Activated gamma-delta T cell treated with Interleukin-2 at 50 U/mL for 16 hours (primary cell): ENCODE data around the gene CNGA3.
A peak's percentile ranks its signal among the peaks of the same experiment; 100 is the strongest.
"Not testable (repeated sequence)": the region's sequence is repeated elsewhere in the genome, so short reads cannot be mapped to it uniquely, and the experiment has no call there.

Source experiments
- DNase-seq: peaks from one replicate; pipeline ENCODE4 v3.0.0-alpha.2; 2020

CNGA3 gene

DNA sequence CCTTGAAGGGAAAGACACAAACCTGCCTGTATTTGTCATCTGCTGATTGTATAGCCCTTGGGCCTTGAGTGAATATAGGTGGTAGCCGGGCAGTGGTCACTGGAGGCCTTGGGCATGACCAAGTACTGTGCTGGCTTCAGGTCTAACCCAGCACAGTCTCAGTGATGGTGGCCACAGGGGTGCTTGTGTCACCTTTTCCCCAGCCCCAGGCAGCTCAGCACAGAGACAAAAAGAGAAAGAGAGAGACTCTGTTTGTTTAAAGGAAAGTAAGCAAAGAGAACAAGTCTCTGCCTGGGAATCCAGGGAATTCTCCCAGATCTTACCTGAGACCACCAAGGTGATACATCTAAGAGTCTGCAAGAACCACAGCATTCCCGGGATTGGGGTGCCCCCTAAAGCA, 59.0 kb downstream of the CNGA3 start:
- DNase-seq, result no peak

DNA sequence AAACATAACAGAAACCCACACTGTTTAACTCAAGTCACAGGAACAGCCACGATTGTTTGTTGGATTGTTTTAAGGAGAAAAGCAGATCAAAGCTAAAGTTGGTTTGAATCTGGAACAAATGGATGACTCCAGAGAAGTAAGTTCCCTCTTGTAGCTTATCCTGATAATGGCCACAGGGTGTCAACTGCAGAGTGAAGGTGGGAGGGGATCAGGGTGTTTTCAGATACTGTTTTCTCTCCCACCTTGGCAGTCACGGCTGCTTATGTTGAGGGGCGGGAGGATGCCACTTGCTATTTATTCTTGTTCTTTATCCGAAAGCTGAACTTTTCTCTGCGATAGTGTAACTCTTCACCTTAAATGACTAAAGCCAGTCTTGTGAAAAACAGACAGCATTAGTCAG, 61.9 kb downstream of the CNGA3 start:
- no peak for DNase-seq

DNA sequence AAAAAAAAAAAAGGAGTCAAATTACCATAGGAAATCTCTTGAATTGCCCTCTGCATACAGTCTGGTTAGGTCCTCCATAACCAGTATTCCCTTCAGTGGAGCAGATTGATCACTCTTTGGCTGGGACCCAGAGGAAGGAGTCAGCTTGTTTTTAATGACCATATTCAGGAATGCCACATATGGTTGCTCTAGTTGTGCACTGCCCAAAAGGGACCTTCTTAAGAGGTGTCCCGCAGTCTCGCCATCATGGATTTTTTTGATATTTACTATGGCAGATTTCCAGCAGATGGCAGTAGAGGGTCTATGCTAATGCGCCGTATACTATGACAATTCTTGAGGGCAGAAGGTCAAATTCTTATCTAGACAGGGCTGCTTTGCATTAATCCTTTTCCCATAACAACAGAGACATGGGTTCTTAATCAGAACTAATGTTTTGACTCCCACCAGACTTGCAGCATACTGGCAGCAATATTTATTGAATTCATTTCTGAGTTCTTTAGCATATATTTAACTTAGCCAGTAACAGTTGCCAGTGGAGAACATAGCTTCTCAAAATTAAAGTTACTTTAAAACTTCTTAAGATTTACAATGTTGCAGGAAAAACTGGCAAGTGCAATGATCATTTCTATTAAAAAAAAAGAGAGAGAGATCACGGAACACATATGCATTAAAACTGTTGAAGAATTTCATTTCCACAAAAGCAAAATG, 66.6 kb downstream of the CNGA3 start:
- DNase-seq, result peak; percentile 50

- not testable (repeated sequence) for DNase-seq
Observed at GRCh38 chr2:98414246-98414645, 68.0 kb downstream of the CNGA3 start.

- not testable (repeated sequence) for DNase-seq
Observed at GRCh38 chr2:98415719-98416248, 69.5 kb downstream of the CNGA3 start.

GRCh38 chr2:98416383-98417159, 70.3 kb downstream of the CNGA3 start:
- no peak for DNase-seq

DNA sequence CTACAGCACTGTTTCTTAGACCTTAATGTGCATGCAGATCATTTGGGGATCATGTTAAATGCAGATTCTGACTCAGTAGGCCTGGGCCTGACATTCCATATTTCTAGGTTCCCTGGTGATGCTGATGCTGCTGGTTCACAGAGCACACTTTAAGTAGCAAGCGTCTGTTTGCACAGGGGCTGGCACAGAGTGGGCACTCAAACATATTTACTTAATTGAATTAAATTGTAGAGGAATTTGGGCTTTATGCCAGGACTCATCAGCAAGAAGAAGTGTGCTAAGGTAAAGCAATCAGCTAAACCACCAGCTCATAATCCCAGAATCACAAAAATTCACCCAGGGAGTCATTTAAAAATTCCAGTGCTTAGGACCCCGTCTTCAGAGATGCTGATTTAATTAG, 73.3 kb downstream of the CNGA3 start:
- DNase-seq, result no peak

- DNase-seq, result no peak
Observed at GRCh38 chr2:98419977-98420725, 73.9 kb downstream of the CNGA3 start.

- DNase-seq, result no peak
Observed at GRCh38 chr2:98422449-98422848, 76.2 kb downstream of the CNGA3 start.

DNA sequence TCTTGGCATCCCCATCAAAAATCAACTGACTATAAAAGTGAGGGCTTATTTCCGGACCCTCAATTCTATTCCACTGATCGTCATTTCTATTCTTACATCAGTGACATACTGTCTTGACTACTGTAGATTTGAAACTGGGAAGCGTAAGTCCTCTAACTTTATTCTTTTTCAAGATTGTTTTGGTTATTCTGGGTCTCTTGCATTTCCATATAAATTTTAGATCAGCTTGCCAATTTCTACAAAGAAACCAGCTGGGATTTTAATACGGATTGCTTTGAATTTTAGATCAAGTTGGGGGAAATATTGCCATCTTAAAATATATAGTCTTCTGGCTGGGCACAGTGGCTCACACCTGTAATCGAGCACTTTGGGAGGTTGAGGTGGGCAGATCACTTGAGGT, 80.5 kb downstream of the CNGA3 start:
- DNase-seq, result no peak

DNA sequence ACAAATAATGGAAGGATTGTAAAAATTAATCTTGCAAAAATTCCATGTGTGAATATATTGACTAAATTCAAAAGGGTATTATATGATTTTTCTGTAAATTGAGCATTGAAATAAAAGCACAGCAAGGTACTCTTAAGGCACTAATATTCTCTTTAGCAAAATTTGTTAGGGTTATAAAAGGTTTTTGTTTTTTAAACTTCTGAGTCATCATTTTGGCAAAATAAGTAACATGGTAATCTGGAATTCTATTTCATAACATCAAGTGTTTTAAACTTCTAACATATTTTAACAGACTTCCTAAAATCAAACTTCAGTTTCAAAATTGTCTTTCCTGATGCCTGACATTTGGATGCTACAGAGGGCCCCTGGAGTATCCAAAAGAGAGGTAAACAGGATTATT, 85.9 kb downstream of the CNGA3 start:
- no peak for DNase-seq

DNA sequence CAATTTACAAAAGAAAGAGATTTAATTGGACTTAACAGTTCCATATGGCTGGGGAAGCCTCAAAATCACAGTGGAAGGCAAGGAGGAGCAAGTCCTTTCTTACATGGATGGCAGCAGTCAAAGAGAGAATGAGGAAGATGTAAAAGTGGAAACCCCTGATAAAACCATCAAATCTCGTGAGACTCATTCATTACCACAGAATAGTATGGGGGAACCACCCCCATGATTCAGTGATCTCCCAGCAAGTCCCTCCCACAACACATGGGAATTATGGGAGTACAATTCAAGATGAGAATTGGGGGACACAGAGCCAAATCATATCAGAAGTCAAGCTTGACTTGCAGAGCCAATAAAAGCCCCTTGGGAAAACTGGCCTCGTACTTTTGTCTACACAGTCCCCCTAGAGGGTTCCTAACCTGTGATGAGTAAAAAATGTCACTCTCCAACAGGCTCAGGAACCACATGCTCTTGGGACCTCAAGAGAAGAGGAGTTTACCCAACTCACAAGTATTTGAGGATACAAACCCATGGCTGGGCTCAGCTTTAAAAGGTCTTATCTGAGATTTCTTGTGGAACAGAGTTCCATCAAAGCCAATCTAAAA, 87.2 kb downstream of the CNGA3 start:
- no peak for DNase-seq

DNA sequence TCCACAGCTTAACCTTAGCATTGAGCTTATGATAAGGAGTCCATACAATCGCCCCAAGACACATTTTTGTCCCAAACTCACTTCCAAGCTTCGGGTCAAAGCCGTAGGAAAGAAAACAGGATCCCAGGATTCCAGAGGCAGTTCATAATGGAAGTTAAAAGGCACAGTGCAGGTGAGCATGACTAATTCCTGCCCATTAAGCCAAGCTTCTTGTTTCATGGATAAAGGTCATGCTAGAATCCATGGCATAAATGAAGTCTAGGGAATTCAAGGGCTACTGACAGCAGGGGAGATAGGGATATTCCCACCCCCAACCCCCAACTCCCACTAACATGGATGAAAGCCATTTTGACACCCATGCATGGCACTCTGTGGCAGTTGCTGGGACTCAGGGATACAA, 88.2 kb downstream of the CNGA3 start:
- no peak for DNase-seq

DNA sequence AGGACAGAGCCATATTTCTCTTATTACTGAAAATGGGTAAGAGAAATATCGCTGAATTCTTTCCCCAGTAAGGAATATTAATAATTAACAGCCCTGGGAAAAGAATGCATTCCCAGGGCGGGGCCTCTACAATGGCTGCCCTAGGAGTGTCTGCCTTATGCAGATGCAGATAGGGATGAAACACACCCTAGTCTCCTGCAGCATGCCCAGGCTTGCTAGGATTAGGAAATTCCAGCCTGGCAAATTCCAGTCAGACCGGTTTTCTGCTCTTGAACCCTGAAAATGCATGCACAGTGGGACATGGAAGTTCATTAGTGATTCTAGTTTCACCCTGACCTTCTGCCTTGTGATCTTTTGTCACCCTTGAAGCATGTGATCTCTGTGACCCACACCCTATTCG, 89.4 kb downstream of the CNGA3 start:
- DNase-seq, result not testable (repeated sequence)

GRCh38 chr2:98436734-98437133, 90.5 kb downstream of the CNGA3 start:
- no peak for DNase-seq

DNA sequence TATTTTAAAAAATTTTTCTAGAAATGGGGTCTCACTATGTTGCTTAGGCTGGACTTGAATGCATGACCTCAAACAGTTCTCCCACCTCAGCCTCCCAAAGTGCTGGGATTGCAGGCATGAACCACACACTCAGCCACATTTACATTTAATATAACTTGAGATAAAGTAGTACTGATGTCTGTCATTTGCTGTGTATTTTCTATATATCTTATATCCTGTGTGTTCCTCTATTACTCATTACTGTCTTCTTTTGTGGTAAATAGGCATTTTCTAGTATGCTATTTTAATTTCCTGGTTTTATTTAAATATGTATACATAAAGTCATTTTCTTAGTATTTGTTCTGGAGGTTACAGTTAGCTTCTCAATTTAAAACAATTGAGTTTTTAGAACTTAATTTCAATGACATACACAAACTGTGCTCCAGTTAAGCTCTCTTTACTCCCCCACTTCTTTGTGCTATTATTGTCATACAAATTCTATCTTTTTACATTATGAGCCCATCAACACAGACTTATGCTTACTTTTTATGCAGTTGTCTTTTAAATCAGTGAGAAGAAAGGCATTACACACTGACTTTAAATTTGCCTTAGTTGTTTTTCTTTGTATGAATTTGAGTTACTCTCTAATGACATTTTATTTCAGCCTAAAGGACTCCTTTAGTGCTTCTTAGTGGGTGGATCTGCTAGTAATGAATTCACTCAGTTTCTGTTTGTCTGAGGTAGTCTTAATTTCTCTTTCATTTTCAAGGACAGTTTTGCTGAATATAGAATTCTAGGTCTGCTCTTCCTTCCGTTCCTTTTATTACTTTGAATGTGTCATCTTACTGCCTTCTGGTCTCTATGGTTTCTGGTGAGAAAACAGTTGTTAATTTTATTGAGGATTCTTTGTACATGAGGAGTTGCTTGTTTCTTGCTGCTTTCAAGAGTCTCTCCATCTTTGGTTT, 92.2 kb downstream of the CNGA3 start:
- no peak for DNase-seq

DNA sequence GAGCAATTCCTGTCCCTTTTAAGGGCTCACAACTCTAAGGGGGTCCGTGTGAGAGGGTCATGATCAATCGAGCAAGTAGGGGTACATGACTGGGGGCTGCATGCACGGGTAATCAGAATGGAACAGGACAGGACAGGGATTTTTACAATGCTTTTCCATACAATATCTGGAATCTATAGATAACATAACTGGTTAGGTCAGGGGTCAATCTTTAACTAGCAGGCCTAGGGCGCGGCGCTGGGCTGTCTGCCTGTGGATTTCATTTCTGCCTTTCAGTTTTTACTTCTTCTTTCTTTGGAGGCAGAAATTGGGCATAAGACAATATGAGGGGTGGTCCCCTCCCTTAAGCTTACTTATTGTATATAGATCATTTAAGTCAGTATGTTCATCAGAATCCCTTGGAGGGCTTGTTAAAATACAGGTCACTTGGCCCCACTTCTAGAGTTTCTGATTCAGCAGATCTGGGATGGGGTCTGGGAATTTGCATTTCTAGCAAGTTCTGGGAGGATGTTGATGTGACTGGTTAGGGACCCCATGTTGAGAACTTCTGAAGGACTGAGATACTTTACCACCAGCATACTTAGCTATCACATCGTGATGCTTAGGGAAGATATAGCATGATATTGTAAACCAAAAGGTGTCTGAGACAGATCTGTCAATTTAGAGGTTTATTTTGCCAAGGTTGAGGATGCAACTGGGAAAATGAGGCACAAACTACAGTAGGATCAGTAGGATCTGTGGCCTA, 95.6 kb downstream of the CNGA3 start:
- DNase-seq, result no peak

DNA sequence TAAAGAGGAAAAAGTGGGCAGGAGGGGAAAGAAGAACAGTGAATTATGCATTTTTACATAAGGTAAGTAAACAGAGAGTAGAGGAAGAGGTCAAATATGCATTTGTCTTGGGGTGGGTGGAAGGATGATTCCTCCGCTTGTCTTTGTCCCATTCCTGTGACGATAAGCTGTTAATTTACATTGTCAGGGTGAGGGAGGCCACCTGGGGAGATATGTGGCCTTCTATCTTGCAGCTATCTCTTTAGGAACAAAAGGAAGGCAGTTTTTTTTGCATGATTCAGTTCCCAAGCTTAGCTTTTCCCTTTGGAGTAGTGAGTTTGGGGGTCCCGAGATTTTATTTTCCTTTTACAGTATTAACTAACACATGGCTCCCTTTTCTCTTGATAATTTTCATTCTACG, 96.2 kb downstream of the CNGA3 start:
- DNase-seq, result no peak

- DNase-seq, result peak; percentile 73
Observed at GRCh38 chr2:98444436-98445176, 98.3 kb downstream of the CNGA3 start, which contains the start of gene INPP4A. Gene INPP4A (plus strand): TSS chr2:98444858. CDS start chr2:98520049, 75,191 bp downstream.

DNA sequence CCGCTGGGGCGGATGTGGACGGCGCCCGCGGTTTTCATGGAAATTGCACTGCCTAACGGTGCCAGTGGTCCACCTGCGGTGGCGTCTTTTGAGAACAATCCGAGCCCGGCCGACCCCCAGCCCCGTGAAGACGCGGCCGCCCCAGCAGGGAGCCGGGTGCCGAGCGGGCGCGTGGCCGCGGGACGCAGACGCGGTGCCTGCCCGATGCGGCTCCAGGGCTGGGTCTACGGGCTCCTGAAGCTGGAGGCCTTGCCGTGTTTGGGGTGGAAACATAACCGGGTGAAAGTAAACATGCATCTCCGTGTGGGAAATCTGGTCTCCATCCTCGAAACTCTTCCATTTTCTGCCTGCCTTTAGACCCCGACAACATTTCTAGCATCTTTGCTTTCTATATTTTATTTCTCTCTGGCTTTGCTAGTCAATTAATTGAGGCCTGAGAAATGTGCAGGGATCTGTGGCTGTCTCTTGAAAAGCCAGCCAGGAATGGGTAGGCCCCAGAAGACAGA, 99.0 kb downstream of the CNGA3 start:
- no peak for DNase-seq
